GM21515 (cell line): ENCODE measurements around the gene ITGAV.

Experiments used
- ATAC-seq: cut with Tn5 transposase; IDR thresholded peaks from one replicate; pipeline ENCODE4 v1.9.1; 2021; ENCODE audit not compliant: unreplicated experiment

Gene ITGAV

GRCh38 chr2:186573531-186573930, 16.3 kb upstream of the ITGAV start:
- no peak for ATAC-seq

GRCh38 chr2:186575302-186575701, 14.6 kb upstream of the ITGAV start:
- no peak for ATAC-seq

GRCh38 chr2:186575856-186576255, 14.0 kb upstream of the ITGAV start:
- no peak for ATAC-seq

- ATAC-seq: no peak
Observed at GRCh38 chr2:186576614-186577013, 13.2 kb upstream of the ITGAV start.

- ATAC-seq: no peak
Observed at GRCh38 chr2:186582698-186583097, 7.2 kb upstream of the ITGAV start.

DNA sequence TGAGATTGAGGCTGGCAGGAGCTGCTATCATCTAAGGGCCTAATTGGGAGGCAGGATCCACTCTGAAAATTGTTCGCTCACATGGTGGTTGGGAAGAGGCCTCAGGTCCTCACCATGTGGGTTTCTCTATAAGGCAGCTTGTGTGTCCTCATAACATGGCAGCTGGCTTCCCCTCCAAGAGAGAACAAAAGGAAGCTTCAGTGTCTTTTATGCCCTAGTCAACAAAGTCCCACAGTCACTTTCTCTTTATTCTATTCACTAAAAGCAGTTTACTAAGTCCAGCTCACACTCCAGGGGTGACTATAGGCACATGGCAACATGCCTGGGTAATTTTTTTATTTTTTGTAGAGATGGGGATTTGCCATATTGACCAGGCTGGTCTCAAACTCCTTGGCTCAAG, 5.8 kb upstream of the ITGAV start:
- ATAC-seq: no peak

GRCh38 chr2:186588421-186588820, 1.4 kb upstream of the ITGAV start:
- ATAC-seq: no peak

DNA sequence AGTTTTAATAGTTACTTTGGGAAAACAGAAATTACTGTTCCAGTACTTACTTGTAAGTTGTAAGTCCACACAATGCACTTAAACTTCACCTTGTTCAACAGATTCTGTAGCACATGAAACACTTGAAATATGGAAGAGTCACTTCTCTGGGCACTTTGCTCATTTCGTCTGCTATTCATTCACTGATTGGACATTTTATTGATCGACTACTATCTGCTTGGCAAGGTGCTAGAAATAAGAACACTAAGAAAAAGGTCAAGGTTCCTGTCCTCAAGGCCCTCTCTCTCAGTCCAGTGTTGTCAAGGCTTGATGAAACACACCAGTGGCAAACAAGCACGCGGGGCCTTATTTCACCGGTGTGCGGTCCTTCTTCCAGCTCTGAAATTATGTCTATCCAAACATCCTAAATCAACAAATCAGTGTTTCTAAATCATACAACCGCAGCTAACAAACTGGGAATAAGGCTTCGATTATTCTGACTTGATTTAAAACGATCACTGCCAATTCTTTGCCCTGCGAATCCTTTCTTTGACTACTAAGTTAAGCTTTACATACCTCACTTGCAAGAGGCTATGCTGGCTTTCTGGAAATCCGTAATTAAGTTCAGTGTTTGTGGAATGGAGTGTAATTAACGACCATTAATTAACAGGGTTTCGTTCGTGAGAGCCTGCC, 780 bp upstream of the ITGAV start:
- no peak for ATAC-seq

DNA sequence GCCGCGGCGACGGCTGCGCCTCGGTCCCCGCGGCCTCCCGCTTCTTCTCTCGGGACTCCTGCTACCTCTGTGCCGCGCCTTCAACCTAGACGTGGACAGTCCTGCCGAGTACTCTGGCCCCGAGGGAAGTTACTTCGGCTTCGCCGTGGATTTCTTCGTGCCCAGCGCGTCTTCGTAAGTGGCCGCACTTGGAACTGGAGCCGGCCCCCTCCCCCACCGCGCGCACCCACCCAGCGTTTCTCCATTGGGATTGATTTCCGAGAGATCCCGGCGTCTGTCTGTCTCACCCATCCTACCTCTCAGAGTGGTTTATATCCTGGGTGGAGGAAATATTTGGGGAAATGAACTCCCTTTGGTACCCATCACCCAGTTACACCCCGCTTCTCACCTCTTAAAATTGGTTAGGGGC, 498 bp downstream of the ITGAV start:
- no peak for ATAC-seq

DNA sequence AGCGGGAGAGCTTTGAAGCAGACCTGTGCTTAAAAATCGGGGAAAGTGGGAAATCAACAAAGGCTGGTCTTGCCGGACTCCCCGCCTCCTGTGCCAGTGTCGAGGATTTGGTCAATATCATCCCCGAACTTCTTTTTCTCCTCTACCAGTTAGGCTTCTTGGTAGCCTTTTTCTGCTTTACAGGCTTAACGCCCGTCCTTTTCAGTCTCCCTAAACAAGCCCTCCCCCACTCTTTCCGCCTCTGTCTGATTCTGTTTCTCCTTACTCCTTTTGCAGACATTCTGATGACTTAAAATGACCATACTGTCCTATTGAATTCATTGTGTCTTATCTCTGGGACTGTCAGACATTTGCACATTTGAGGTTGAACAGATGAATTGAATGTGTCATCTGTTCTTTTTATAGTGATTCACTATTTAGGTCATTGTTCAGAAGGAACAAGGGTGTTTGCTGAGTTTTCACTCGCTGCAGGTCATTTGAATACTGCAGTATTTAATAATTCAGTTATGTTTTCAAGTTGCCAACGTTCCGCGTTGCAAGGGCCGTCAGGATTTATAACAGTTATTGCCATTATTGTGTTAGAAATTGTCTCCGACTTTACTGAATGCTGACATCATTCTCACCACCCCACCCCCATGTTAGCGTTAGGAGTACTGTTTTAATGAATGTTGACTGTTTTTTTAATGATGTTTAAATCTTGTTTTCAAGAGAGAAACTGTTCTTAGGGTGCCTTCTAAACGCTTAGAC, 1.1 kb downstream of the ITGAV start:
- ATAC-seq: peak; percentile 15

DNA sequence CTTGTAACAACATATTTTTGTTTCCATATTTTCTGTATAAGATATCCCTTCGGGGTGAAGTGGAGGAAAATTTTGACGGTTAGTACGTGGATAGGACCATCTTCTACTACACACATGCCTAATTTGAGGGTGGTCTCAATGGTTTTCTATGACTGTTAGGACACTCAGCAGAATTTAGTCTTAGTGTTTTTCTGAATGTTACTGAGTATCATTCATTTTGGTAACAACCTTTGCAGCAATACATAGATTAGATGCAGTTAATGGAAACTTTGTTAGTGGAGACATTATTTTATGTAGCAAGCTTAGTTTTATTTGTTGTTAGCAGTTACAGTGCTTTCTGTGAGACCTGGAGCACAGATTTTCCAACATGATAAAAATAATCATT, 1.6 kb downstream of the ITGAV start:
- no peak for ATAC-seq

- no peak for ATAC-seq
Observed at GRCh38 chr2:186592137-186592875, 2.5 kb downstream of the ITGAV start.

DNA sequence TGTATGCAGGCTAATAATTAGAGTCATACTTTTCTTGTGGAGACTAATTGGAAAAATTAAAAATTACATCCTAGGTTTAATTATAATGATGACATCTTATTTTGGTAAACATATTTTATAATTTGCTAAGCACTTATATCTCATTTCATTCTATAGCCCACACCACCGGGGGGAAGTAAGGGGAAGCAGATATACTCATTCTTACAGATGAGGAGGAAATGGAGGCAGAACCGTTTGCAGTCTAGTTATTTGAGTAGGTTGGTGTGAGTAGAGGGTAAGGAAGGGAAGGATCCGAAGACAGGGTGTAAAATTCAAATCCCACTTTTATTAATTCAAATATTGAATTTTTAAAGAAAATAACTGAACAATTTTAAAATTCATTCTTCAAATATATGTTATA, 3.7 kb downstream of the ITGAV start:
- no peak for ATAC-seq

DNA sequence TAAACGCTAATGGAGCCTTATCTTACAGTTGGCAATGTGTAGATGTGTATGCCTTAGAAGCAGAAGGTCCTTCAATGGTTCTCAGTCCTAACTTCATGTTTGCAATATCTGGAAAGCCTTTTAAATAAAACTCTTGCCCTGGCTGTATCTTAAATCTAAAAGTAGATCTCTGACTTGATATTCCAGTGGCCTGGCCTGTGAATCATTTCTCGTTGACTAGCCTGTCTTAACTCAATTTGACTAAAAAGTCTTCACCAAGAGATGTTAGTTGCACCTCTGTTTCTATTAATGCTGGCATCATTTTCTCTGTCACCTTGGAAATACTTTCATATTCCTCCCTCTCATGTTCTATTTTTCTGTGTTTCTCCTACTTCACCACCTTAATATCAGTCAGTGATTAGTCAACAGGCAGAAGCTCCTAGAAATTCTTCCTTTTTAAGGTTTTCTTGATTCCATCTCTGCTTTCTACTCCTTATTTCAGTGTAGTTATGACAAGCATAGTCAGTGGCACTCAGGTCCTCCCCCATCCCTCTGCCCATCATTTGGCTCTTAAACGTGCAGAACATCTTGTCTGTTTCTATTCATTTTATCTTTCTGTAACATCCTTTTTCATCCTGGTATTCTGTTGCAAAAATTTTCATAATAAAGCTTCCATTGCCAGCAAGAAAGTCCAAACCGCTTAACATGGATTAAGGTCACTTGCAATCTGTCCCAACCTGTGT, 4.3 kb downstream of the ITGAV start:
- no peak for ATAC-seq

- ATAC-seq: no peak
Observed at GRCh38 chr2:186595219-186595618, 5.4 kb downstream of the ITGAV start.

DNA sequence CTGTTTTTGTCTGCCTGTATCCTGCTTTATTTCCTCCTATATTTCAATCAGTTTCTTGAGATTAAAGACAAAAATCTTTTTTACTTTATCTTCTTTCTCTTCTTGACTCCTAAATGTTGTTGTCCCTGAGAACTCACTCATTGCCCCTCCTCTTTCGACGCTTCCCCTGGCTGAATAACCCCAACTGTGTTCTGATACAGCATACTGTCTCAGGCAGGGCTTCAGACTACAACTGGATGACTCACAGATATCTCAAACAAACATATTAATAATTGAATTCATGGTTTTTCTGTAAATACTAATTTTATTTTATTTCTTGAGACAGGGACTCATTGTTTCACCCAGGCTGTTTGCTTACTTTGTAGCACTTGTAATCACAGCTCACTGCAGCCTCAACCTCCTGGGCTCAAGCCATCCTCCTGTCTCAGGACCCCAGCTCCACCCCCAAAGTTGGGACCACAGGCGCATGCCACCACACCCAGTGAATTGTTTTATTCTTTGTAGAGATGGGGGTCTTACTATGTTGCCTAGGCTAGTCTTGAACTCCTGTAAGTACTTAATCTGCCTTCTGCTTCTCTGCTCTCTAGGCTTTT, 9.4 kb downstream of the ITGAV start:
- ATAC-seq: no peak

GRCh38 chr2:186603286-186603685, 13.4 kb downstream of the ITGAV start:
- no peak for ATAC-seq

DNA sequence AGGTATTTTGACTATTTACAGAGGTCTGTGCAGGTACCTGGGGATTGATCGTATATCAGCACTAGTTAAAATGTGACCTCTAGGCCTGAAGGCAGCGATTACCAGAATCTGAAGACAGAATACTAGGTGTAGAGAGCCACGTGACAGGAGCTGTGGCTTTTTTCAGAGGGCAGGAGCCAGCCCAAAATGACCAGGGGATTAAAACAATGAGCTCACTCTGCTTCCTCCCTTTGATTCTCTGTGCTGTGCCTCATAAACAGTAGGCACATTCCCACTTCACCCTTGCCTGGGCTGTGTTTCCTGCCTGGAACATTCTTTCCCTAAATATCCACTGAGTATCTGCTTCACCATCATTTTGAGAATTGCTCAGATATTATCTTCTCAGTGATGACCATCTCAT, 15.2 kb downstream of the ITGAV start:
- ATAC-seq: no peak

DNA sequence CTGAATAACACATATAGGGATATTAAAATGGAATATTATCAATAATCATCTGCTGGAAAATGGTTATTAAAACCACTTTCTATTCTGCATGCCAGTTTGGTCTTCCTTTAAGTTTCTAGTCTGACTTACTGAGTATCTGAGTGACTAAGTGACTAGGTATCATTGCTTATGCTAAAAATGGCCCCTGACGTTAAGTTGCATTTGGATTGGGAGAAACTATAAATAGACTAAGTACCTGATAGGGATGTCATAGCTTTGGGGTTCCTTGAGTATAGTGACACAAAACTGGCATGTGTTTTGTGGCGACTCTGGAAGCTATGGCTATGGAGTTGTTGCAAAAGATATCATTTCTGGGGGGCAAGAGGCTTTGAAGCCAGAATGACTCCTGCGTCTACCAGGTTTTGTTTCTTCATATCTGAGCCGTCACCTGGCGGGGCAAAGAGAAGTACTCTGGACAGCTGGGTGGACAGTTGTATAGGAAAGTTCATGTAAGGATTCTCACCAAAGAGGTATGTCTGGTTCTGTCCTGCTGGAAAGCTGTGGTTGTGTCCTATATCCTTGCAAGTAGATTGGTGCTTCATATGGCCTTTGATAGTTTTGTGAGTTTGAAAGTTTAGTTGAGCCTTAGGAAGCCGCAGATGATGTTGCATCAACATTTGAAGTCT, 17.9 kb downstream of the ITGAV start:
- ATAC-seq: no peak

DNA sequence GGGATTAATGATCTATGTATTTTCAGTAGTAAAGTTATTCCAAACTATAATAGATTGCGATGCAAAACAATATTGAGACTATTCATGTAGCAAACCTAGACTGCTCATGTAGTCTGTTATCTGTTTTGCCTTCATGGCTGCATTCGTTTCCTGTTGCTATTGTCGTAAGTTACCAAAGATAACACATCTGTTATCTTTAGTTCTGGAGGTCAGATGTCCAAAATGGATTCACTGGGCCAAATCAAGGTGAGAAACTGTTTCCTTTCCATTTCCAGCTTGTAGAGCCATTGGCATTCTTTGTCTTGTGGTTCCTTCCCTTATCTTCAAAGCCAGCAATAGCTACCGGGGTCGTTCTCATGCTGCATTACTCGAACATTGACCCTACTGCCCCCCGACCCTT, 20.9 kb downstream of the ITGAV start:
- ATAC-seq: no peak

DNA sequence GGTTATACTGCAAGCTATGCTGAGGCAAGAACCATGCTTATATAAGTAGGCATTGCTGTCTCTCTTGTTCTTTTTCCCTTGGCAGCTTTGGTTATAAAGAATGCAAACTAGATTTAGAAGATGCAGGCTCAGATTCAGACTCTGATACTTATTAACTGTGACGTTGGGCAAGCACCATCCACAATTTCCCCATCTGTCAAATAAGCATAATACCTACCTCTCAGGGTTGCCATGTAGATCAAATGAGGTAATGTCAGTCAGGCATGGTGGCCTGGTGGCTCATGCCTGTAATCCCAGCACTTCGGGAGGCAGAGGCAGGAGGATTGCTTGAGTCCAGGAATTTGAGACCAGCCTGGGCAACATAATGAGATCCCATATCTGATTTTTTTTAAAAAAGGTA, 21.7 kb downstream of the ITGAV start:
- ATAC-seq: no peak
